ENCODE data around the gene FRZB.

FRZB gene

GRCh38 chr2:182852090-182852489 is 14.3 kb downstream of the FRZB start:
- H3K4me2 ChIP-seq (ENCODE audit: low read length) = no peak overlapping the region
- H3K79me2 ChIP-seq (ENCODE audit: insufficient read depth, low read length) = no peaks in the 10 kb centered on the region
- no peak overlapping the region for H2AFZ ChIP-seq (ENCODE audit: low read length)
- H4K20me1 ChIP-seq (ENCODE audit: insufficient read depth, low read length) = no peaks in the 10 kb centered on the region
- H3K27me3 ChIP-seq (ENCODE audit: insufficient read depth, low read length) = no peaks in the 10 kb centered on the region
- H3K9me3 ChIP-seq (ENCODE audit: low read length) = no peaks in the 10 kb centered on the region
- no peak overlapping the region for H3K9ac ChIP-seq (ENCODE audit: low read length)
- no peaks in the 10 kb centered on the region for H3K4me1 ChIP-seq (ENCODE audit: insufficient read depth, low read length, severe bottlenecking)
- H3F3A ChIP-seq (ENCODE audit: insufficient read depth, low read length) = no peaks in the 10 kb centered on the region
- TF ChIP-seq EZH2 (IDR thresholded peaks at IDR 0.05; ENCODE audit: borderline replicate concordance, low read length) = no peak
- no peak for TF ChIP-seq CTCF (IDR thresholded peaks at IDR 0.05; ENCODE audit: low read length)
- H3K36me3 ChIP-seq (ENCODE audit: insufficient read depth, low read length) = no peaks in the 10 kb centered on the region
- no peaks in the 10 kb centered on the region for H3K9me2 ChIP-seq (ENCODE audit: low read depth, low read length)
- H3K27ac ChIP-seq (ENCODE audit: low read depth, low read length, poor library complexity, severe bottlenecking) = no peak overlapping the region
- H3K4me3 ChIP-seq (ENCODE audit: low read depth, low read length, poor library complexity, severe bottlenecking) = no peak overlapping the region

- Histone ChIP-seq H3K9ac (ENCODE audit: low read length) (no peak overlapping the region), H3K9me2 (ENCODE audit: low read depth, low read length) (no peaks in the 10 kb centered on the region), H3K9me3 (ENCODE audit: low read length) (no peaks in the 10 kb centered on the region), H3K4me2 (ENCODE audit: low read length) (no peak overlapping the region), H3K4me1 (ENCODE audit: insufficient read depth, low read length, severe bottlenecking) (no peaks in the 10 kb centered on the region), H3K27me3 (ENCODE audit: insufficient read depth, low read length) (no peaks in the 10 kb centered on the region), H3F3A (ENCODE audit: insufficient read depth, low read length) (no peaks in the 10 kb centered on the region), H3K4me3 (ENCODE audit: low read depth, low read length, poor library complexity, severe bottlenecking) (no peak overlapping the region), H2AFZ (ENCODE audit: low read length) (no peak overlapping the region), H3K27ac (ENCODE audit: low read depth, low read length, poor library complexity, severe bottlenecking) (no peak overlapping the region), H3K36me3 (ENCODE audit: insufficient read depth, low read length) (no peaks in the 10 kb centered on the region), H3K79me2 (ENCODE audit: insufficient read depth, low read length) (no peaks in the 10 kb centered on the region), H4K20me1 (ENCODE audit: insufficient read depth, low read length) (no peaks in the 10 kb centered on the region)
- TF ChIP-seq EZH2 (IDR thresholded peaks at IDR 0.05; ENCODE audit: borderline replicate concordance, low read length) (no peak), CTCF (IDR thresholded peaks at IDR 0.05; ENCODE audit: low read length) (no peak)
Measured at GRCh38 chr2:182845794-182846417, 20.5 kb downstream of the FRZB start.

GRCh38 chr2:182836451-182836850 is 30.0 kb downstream of the FRZB start:
- Histone ChIP-seq H3K4me1 (ENCODE audit: insufficient read depth, low read length, severe bottlenecking) (no peaks in the 10 kb centered on the region), H3K36me3 (ENCODE audit: insufficient read depth, low read length) (no peaks in the 10 kb centered on the region), H3K27me3 (ENCODE audit: insufficient read depth, low read length) (no peaks in the 10 kb centered on the region), H4K20me1 (ENCODE audit: insufficient read depth, low read length) (no peaks in the 10 kb centered on the region), H3K27ac (ENCODE audit: low read depth, low read length, poor library complexity, severe bottlenecking) (no peak overlapping the region), H2AFZ (ENCODE audit: low read length) (no peak overlapping the region), H3K9me2 (ENCODE audit: low read depth, low read length) (no peaks in the 10 kb centered on the region), H3K9ac (ENCODE audit: low read length) (no peak overlapping the region), H3K79me2 (ENCODE audit: insufficient read depth, low read length) (no peaks in the 10 kb centered on the region), H3K9me3 (ENCODE audit: low read length) (no peaks in the 10 kb centered on the region), H3K4me2 (ENCODE audit: low read length) (no peak overlapping the region), H3F3A (ENCODE audit: insufficient read depth, low read length) (no peaks in the 10 kb centered on the region), H3K4me3 (ENCODE audit: low read depth, low read length, poor library complexity, severe bottlenecking) (no peak overlapping the region)
- TF ChIP-seq CTCF (IDR thresholded peaks at IDR 0.05; ENCODE audit: low read length) (no peak), EZH2 (IDR thresholded peaks at IDR 0.05; ENCODE audit: borderline replicate concordance, low read length) (no peak)

Data from OCI-LY1 (cell line).